ENCODE measurements around the gene AP3S1. TPM values are rescaled to one million over a fixed set of nuclear protein-coding genes. Genes with fewer than 3 reads are reported as not detected.

Gene AP3S1
- total RNA-seq (10 to 100 TPM in 4 of 5 donors, 1 to 10 TPM in 1; 6.4 to 81.9 (median 19.8) TPM), polyA plus RNA-seq (100 to 1,000 TPM in 1 of 3 donors, 10 to 100 TPM in 2; 49.5 to 107 (median 97.6) TPM)
- long read RNA-seq, donor 1, transcript AP3S1-201 (6 exons, 1,730 nt) = major isoform, 13 of 48 reads
- long read RNA-seq, donor 1, partial matches to known transcripts = 35 of 48 reads
- long read RNA-seq, donor 1, other reads (novel, unspliced or antisense) = 0 of 48 reads
- long read RNA-seq, donor 2, transcript AP3S1-201 (6 exons, 1,730 nt) = major isoform, 31 of 53 reads
- long read RNA-seq, donor 2, partial matches to known transcripts = 20 of 53 reads
- long read RNA-seq, donor 2, other reads (novel, unspliced or antisense) = 0 of 53 reads
- long read RNA-seq, donor 3, transcript AP3S1-201 (6 exons, 1,730 nt) = major isoform, 9 of 9 reads
- long read RNA-seq, donor 3, partial matches to known transcripts = 0 of 9 reads
- long read RNA-seq, donor 3, other reads (novel, unspliced or antisense) = 0 of 9 reads
- long read RNA-seq, donor 4, partial matches to known transcripts = 0 of 2 reads
- long read RNA-seq, donor 4, other reads (novel, unspliced or antisense) = 0 of 2 reads
- long read RNA-seq, donor 5, transcript AP3S1-201 (6 exons, 1,730 nt) = major isoform, 21 of 21 reads
- long read RNA-seq, donor 5, partial matches to known transcripts = 0 of 21 reads
- long read RNA-seq, donor 5, other reads (novel, unspliced or antisense) = 0 of 21 reads
- long read RNA-seq, donor 6, transcript AP3S1-201 (6 exons, 1,730 nt) = major isoform, 45 of 46 reads
- long read RNA-seq, donor 6, partial matches to known transcripts = 0 of 46 reads
- long read RNA-seq, donor 6, other reads (novel, unspliced or antisense) = 0 of 46 reads
- long read RNA-seq, donor 7, transcript AP3S1-201 (6 exons, 1,730 nt) = major isoform, 25 of 25 reads
- long read RNA-seq, donor 7, partial matches to known transcripts = 0 of 25 reads
- long read RNA-seq, donor 7, other reads (novel, unspliced or antisense) = 0 of 25 reads
- long read RNA-seq, donor 8, transcript AP3S1-201 (6 exons, 1,730 nt) = major isoform, 27 of 27 reads
- long read RNA-seq, donor 8, partial matches to known transcripts = 0 of 27 reads
- long read RNA-seq, donor 8, other reads (novel, unspliced or antisense) = 0 of 27 reads
- long read RNA-seq, donor 9, transcript AP3S1-201 (6 exons, 1,730 nt) = major isoform, 23 of 23 reads
- long read RNA-seq, donor 9, partial matches to known transcripts = 0 of 23 reads
- long read RNA-seq, donor 9, other reads (novel, unspliced or antisense) = 0 of 23 reads
- long read RNA-seq, donor 10, transcript AP3S1-201 (6 exons, 1,730 nt) = major isoform, 16 of 16 reads
- long read RNA-seq, donor 10, partial matches to known transcripts = 0 of 16 reads
- long read RNA-seq, donor 10, other reads (novel, unspliced or antisense) = 0 of 16 reads

DNA sequence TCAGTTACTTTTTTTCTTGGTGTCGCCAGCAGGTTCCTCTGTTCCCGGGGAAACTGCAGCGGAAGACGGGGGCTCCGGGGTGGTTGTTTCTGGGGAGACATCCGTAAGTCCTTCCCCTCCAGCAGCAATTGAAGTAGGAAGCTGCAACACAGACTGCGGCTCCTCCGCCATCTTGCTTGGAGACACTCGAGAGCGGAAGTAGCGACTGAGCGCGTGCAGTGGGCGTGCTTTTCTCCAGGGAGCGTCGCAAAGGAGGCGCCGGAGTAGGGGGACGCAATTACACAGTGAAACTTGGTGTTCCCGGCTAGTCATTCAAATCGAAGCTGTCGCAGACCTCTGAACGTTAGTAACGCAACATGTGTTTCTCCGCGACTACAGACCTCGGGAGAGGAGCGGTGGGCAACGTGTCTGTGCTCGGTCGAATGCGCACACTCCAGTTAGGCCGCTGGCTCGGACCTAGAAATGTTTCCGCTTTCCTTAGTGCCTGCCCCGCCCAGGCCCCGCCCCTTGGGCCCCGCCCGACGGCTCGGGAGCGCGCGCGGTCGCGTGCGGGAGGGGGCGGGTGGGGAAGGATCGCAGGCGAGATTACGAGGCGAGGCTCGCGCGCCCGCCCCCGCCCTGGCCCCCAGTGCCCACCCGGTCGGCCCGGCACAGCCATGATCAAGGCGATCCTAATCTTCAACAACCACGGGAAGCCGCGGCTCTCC is at the start of gene AP3S1, which contains the start of gene ATG12:
TSS of gene AP3S1 (plus strand) at position 554 of the 707 bp plus-strand sequence. CDS start at position 657, 103 bp downstream.
TSS of gene ATG12 (minus strand) at position 184 of the 707 bp plus-strand sequence. CDS start at position 171, 13 bp downstream.
- peak; percentile 90 to 97 for DNase-seq
- Histone ChIP-seq H3K27ac (peak within 1 kb of the TSS; percentile 88 to 97 (median 95)), H3K9me3 (no peaks in the 10 kb centered on the region), H3K4me1 (peaks cover 34 to 79% (median 63%) of the 10 kb centered on the region in 4 donors), H3K36me3 (peaks cover 8 to 13% (median 11%) of the 10 kb centered on the region in 4 donors), H3K27me3 (no peaks in the 10 kb centered on the region), H3K4me3 (peak within 1 kb of the TSS; percentile 65 to 94 (median 87))
- WGBS, 5 donors = 3 to 10% (median 8%) methylated on average over 11 to 65 of the region's 65 CpGs
- intact Hi-C loops (cut with DNase I; ENCODE audit: low total_unique reads) = no loop called here
- TF ChIP-seq, protein P1, sequence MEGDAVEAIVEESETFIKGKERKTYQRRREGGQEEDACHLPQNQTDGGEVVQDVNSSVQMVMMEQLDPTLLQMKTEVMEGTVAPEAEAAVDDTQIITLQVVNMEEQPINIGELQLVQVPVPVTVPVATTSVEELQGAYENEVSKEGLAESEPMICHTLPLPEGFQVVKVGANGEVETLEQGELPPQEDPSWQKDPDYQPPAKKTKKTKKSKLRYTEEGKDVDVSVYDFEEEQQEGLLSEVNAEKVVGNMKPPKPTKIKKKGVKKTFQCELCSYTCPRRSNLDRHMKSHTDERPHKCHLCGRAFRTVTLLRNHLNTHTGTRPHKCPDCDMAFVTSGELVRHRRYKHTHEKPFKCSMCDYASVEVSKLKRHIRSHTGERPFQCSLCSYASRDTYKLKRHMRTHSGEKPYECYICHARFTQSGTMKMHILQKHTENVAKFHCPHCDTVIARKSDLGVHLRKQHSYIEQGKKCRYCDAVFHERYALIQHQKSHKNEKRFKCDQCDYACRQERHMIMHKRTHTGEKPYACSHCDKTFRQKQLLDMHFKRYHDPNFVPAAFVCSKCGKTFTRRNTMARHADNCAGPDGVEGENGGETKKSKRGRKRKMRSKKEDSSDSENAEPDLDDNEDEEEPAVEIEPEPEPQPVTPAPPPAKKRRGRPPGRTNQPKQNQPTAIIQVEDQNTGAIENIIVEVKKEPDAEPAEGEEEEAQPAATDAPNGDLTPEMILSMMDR (IDR thresholded peaks at IDR 0.05) = peak in 1 of 7 experiments; percentile 20
- TF ChIP-seq POLR2A (IDR thresholded peaks at IDR 0.05) (peak in 2 of 4 donors; percentile 74 to 78), EP300 (IDR thresholded peaks at IDR 0.05) (peak; percentile 41), POLR2AphosphoS5 (IDR thresholded peaks at IDR 0.05) (peak; percentile 92 to 96 (median 92))

DNA sequence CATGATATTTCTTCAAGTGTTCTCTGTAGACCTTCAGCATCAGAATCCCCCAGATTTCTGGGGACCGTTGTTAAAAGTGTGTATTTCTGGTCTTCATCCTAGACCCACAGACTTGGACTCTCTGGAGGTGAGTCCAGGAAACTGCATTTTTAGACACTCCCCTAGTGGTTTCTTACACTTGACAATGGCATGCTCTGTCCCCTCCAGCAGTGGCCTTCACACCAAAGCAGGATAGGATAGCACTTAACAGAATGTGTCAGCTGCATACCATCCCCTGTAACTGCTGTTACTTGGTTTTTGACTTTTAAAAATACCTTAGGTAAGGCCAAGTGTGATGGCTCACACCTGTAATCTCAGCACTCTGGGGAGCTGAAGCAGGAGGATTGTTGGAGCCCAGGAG is 46.0 kb upstream of the AP3S1 start:
- H3K4me3 ChIP-seq = no peak overlapping the region
- no peak overlapping the region for H3K27ac ChIP-seq
- H3K36me3 ChIP-seq = no peaks in the 10 kb centered on the region
- no peaks in the 10 kb centered on the region for H3K9me3 ChIP-seq
- TF ChIP-seq, protein P1 (IDR thresholded peaks at IDR 0.05) = no peak
- no peak for TF ChIP-seq POLR2A (IDR thresholded peaks at IDR 0.05)
- no peak for TF ChIP-seq EP300 (IDR thresholded peaks at IDR 0.05)
- no peak for TF ChIP-seq POLR2AphosphoS5 (IDR thresholded peaks at IDR 0.05)
- H3K4me1 ChIP-seq = peaks cover 0 to 7% (median 0%) of the 10 kb centered on the region in 4 donors
- DNase-seq = no peak
- intact Hi-C loops (cut with DNase I; ENCODE audit: low total_unique reads) = no loop called here
- WGBS, 5 donors = 78 to 100% (median 91%) methylated on average over 1 of the region's 1 CpG
- H3K27me3 ChIP-seq = no peaks in the 10 kb centered on the region

DNA sequence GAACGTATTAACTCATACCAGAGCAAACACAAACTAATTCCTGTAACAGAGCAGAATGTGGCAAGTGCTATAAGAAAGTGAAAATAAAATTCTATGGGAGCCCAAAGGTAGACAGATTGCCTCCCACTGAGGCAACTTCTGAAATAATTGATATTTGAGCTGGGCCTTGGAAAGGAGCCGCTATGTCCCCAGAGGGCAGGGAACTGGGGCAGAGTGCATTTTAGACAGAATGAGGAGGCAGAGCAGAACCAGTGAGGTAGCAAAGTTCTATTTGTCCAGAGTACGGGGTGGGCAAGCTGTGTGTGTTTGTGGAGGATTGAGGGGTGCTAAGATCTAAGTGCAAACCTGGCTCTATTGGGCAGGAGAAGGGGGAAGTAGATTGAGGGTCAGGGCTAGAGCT is 45.1 kb upstream of the AP3S1 start:
- Histone ChIP-seq H3K27ac (no peak overlapping the region), H3K4me3 (no peak overlapping the region), H3K36me3 (no peaks in the 10 kb centered on the region), H3K9me3 (no peaks in the 10 kb centered on the region), H3K4me1 (peaks cover 0 to 7% (median 0%) of the 10 kb centered on the region in 4 donors), H3K27me3 (no peaks in the 10 kb centered on the region)
- WGBS, 5 donors = 82 to 86% (median 84%) methylated on average over 3 of the region's 3 CpGs
- no peak for DNase-seq
- intact Hi-C loops (cut with DNase I; ENCODE audit: low total_unique reads) = no loop called here
- TF ChIP-seq POLR2A (IDR thresholded peaks at IDR 0.05) (no peak), EP300 (IDR thresholded peaks at IDR 0.05) (no peak), POLR2AphosphoS5 (IDR thresholded peaks at IDR 0.05) (no peak)
- TF ChIP-seq, protein P1 (IDR thresholded peaks at IDR 0.05) = no peak

All from stomach (tissue), 19 donors.